VCaP (cell line): ENCODE results near the gene HOXB13.

Experiments used
- H3K27ac ChIP-seq: fragments of 450-650 bp; 2 replicates; pipeline ENCODE4 v1.5.1; 2017
- CTCF ChIP-seq: fragments of 450-650 bp; conservative IDR thresholded peaks from 2 replicates; pipeline ENCODE4 v1.5.1; 2017; ENCODE audit warnings: mild to moderate bottlenecking, moderate library complexity

The HOXB13 gene

GRCh38 chr17:48727415-48728175 lies 955 bp downstream of the HOXB13 start:
- peak overlapping the region; percentile 100 for H3K27ac ChIP-seq
- no peak for TF ChIP-seq CTCF

GRCh38 chr17:48726916-48727286 lies 1.6 kb downstream of the HOXB13 start:
- peak overlapping the region; percentile 100 for H3K27ac ChIP-seq
- no peak for TF ChIP-seq CTCF

- peak overlapping the region; percentile 100 for H3K27ac ChIP-seq
- no peak for TF ChIP-seq CTCF
Measured at GRCh38 chr17:48726114-48726915, 2.2 kb downstream of the HOXB13 start.

- no peak for TF ChIP-seq CTCF
- H3K27ac ChIP-seq = peak overlapping the region; percentile 100
Measured at GRCh38 chr17:48725288-48726064, 3.1 kb downstream of the HOXB13 start.

GRCh38 chr17:48725004-48725287 lies 3.6 kb downstream of the HOXB13 start:
- peak overlapping the region; percentile 100 for H3K27ac ChIP-seq
- TF ChIP-seq CTCF = no peak

- peak overlapping the region; percentile 100 for H3K27ac ChIP-seq
- TF ChIP-seq CTCF = peak; percentile 85
Measured at GRCh38 chr17:48724251-48725003, 4.1 kb downstream of the HOXB13 start.
